ENCODE data around the gene CYSTM1.
"Not testable (repeated sequence)": the region's sequence is repeated elsewhere in the genome, so short reads cannot be mapped to it uniquely, and the experiment has no call there.

CYSTM1 gene

DNA sequence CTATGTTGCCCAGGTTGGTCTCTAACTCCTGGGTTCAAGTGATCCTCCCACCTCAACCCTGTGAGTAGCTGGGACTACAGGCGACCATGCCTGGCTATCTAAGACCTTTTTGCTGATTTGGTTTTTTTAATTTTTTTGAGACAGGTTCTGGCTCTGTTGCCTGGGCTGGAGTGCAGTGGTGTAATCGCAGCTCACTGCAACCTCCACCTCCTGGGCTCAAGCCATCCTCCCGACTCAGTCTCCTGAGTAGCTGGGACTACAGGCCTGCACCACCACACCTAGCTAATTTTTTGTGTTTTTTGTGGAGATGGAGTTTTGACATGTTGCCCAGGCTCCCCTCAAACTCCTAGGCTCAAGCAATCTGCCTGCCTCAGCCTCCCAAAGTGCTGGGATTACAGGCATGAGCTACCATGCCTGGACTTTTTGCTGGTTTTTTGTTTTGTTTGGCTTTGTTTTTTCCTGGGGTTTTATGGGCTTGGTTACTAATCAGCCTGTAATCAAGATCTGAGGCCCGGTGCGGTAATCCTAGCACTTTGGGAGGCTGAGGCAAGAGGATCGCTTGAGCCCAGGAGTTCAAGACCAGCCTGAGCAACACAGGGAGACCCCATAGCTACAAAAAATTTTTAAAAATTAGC, 3.6 kb downstream of the CYSTM1 start:
- DNase-seq = no peak

DNA sequence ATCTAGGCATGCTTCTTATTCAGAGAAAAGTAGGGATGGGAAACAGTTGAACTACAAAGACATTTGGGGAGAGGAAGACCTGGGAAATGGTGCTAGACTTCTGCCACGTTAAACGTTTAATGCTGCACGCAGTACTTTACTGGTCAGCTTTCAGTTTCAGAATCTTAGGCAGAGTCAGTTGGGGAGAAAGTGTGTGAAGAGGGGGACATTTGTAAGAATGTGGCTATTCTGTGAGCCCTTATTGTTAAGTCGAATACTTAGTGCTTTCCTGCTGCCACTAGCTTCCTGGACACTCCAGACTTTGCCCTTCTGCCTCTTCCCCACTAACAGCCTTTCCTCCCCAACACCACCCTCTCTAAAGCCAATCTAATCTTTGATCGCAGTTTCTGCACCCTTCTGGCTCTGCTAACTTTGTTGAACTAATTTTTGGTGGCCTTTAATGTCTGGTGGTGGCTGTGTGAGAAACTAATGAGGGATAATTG, 6.1 kb downstream of the CYSTM1 start:
- no peak for DNase-seq

DNA sequence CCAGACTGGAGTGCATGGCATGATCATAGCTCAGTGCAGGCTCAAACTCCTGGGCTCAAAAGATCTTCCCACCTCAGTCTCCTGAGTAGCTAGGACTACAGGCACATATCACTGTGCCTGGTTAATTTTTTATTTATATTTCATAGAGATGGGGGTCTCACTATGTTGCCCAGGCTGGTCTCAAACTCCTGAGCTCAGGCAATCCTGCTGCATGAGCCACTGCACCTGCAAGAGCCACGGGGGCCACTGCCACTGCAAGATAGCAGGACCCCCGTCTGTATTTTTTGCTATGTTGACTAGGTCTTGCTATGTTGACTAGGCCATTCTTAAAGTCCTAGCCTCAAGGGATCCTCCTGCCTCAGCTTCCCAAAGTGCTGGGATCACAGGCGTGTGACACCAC, 6.5 kb downstream of the CYSTM1 start:
- no peak for DNase-seq

DNA sequence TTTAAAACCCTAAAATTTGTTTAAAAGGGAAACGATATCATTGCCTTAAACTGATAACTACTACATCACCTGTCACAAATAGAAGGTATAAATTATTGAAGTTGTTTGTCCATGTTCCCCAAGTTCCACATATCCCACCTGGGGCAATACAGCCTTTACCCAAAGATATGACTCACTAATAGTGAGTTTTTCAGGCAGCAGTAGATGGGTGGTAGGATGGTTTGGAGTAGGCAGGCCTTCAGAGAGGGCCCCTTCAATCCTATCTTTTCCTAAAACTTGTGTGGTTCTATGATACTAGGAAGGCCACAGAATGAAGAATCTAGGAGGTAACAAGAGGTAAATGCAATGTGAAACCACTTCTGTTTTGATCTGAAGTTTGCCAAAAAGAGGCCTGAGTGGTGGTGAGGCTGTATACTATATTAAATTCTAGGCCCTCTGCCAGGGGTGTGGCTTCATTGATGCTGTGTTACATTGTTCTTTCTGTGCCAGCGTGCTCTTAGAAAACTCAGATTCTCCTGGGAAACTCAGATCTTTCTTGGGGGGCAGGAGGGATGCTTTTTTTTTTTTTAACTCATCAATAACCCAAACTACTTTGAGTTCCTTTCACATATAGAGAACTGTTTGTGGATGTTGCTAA, 7.2 kb downstream of the CYSTM1 start:
- DNase-seq = no peak

DNA sequence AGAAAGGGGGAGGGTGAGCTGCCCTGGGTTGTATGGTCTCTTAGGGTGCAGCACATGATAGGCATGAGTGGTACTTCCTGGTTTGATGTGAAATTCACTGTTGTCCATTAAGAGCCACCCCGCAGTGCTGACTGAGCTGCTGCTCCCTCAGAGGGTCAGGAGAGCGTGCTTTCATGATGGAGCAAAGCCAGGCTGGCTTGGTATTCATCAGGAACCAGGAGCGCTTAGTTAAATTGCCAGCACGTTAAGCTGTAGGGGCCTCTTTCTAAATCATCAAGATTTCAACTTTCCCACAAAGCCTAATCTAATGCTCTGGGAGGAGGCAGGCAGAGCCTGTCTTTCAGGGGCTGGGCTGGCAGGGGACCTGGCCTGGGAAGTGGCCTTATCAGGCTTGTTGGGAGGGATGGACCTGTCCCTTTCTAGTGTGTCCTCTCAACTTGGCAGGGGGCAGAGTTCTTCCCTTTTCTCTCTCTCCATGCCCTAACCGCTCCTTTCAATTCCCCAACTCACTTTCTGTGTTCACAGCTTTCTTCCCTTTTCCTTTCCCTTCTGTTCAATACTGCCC, 7.9 kb downstream of the CYSTM1 start:
- no peak for DNase-seq

DNA sequence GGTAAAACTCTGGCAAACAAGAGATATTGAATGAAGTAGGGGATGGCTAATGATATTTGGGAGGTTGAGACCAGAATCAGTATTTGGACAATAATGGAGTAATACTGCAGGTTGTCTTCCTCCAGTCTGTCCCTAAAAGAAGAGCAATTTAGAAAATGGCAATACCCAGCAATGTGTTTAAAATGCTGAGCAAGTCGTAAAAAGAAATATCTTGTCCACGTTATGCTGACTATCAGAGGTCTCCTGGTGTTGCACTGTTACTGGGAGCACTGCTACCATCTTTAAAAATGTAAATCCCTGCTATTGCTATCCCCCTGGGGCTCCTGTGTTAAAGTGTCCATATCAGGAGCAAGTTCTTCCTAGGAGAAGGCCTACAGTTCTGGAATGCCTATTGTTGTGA, 10.4 kb downstream of the CYSTM1 start:
- no peak for DNase-seq

DNA sequence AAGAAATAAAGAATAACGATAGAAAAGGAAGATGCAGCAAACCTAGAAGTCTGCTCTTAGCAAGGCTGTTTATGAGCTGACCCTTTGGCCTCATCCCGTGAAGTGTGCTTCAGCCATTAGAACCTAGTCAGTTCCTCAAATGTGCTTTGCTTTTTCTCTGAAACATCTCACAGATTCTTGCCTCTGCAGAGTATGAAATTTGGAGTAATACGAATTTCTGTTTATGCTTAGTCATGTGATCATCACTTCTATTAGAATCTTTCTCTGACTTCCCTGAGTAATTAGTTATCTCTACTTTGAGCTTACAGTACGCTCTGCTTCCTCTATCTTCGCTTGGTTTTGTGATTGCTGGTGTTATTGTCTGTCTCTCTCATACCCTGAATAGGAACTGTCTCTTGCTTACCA, 11.3 kb downstream of the CYSTM1 start:
- no peak for DNase-seq

DNA sequence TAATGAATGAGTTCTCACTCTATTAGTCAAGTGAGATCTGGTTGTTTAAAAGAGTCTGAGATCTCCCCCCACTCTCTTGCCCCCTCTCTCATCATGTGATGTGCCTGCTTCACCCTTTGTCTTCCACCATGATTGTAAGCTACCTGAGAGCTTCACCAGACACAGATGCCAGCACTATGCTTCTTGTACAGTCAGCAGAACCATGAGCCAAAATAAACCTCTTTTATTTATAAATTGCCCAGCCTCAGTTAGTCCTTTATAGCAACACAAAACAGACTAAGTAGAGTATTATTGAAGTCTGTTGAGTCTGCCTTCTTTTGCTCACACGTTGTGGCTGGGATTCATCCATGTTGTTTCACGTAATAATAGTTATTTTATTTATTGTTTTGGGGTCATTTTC, 14.3 kb downstream of the CYSTM1 start:
- DNase-seq = no peak

DNA sequence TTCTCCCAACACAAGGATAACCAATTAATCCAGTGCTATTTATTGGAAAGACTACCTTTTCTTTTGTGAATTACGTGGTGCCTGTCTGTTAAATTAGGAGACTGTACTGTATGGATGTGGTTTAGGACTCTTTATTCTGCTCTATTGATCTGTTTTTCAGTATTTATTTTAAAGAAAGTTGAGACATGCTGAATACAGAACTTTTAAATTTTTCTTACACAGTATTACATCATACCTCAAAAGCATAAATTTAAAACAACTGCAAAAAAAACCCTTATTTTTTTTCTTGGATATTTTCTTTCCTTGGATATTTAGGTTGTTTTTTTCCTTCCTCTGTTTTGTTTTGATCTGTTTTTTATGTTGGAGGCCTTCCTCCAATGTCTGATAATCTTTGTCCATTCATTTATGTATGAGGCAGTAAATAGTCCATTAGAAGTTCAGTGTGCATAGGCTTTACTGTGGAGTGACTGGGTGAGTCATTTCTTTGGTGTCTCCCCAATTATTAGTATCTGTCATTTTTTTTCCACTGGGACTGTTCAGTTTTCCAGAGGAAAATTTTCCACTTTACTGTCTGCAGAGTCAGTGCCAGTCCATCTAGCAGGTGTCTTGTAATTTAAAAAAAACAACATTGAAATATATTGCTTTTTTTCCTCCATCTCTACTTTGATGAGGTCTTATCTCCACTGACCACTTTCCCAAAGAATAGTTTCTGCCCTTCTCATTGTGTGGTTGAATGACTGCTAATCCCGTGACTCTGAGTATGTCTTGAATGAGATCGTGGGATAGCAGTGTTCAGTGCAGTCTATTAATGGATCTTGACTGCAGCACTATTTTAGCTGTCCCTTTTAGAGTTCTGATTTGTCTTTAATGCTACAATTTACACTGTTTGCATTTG, 15.2 kb downstream of the CYSTM1 start:
- no peak for DNase-seq

DNA sequence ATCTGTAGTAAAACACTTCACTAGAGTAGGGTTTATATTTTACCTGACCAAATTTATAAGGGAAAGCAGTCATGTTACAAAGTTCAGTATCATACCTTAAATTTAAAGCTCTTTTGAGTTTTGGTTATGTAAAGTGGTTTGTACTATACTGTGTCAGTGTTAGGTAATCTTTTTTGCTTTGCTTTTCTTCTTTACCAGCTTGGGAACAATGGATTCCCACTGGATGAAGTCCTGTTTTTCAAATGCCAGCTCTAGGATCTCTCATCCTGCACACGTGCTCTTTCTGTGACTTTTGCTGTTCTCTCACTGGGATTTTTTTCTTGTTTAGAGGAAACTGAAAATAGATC, 15.9 kb downstream of the CYSTM1 start:
- no peak for DNase-seq

DNA sequence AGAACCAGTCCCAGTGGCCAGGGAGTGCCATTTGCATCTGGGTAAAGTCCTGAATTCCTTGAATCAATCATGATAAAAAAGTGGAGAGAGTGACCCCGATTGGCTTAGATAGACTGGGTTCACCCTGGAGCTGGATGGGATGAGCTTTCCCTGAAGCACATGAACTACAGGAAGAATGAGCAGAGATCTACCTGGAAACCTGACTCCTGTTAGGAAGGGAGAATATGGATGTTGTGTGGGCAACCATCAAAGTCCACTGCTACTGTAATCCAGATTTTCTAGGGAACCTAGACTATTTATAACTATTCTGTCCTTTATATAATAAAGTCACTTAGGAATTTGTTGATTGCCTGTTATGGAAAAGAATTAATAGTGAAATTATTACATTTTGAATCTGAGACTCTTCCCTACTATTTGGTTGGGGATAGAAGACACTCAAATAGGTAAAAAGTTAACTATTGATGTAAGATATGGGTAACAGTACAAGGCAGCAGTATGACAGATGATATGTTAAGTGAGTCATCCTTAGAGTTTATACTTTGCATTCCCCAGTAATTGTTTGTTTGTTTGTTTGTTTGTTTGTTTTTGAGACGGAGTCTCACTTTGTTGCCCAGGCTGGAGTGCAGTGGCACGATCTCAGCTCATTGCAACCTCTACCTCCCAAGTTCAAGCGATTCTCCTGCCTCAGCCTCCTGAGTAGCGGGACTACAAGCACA, 17.9 kb downstream of the CYSTM1 start:
- DNase-seq = no peak

DNA sequence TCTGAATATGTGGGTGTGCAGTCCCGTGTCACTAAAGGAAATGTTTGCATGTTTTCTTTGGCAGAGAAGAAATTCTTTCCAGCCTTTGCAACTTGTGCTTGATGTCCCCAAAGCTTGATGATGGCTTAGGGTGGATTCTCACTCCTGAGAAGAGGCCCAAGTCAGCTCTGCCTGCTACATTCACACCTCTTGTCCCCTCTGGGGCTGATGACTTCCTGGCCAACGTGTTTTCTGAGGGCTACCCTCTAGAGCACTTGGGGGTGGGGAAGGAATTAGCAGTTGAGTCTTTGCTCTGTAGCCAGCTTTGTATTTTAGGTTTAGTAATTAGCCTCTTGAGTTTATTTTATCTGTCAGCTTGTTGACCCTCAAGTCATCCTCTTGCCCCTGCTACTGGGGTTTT, 19.7 kb downstream of the CYSTM1 start:
- DNase-seq = no peak

DNA sequence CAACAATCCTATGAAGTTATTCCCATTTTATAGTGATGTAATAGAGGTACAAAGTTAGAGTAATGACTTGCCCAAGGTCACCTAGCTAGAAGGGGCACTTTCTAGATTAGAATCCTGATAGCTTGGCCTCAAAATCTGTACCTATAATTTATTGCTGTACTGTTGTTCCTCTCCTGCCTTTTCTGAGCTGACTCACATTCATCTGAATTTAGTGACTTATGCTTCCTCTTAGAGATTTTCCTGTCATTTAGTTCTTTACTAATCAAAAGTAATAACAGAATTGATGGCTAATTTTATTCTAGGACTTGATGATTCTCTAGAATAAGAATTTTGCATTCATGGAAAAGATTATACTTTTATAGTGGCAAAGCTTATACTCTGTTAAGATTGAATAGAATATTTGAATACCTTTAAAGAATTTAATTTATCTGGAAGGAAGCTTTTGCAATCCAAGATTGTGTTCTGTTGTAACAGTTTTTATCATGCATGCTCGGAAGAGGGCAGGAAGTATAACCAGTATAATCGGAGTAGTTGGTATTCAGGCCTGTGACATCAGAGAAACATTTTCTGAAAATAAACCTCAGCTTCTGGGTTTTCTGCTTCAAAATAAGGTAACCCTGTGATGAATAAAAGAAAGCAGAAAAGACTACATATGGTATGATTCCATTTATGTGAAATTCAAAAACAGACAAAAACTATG, 21.3 kb downstream of the CYSTM1 start:
- DNase-seq = no peak

DNA sequence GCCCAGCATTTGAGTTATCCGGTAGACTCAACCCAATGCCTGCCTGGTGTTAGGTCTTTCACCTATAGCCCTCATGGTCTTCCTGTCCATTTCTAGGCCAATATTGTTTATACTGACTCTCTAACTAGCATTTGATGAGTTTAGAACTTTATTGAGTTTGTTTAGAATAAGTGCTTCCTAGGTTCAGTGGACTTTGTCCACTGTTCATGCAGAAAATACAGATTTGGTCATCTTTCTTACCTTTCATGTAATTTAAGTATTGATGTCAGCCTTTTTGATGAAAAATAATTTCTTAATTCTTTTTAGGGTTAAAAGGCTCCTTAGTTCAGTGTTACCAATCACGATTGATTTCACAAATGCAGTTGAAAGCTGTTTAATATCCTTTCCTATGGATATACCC, 22.0 kb downstream of the CYSTM1 start:
- no peak for DNase-seq

DNA sequence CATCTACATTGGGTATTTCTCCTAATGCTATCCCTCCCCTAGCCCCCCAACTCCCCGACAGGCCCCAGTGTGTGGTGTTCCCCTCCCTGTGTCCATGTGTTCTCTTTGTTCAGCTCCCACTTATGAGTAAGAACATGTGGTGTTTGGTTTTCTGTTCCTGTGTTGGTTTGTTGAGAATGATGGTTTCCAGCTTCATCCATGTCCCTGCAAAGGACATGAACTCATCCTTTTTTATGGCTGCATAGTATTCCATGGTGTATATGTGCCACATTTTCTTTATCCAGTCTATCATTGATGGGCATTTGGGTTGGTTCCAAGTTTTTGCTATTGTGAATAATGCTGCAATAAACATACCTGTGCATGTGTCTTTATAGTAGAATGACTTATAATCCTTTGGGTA, 23.9 kb downstream of the CYSTM1 start:
- DNase-seq = not testable (repeated sequence)

DNA sequence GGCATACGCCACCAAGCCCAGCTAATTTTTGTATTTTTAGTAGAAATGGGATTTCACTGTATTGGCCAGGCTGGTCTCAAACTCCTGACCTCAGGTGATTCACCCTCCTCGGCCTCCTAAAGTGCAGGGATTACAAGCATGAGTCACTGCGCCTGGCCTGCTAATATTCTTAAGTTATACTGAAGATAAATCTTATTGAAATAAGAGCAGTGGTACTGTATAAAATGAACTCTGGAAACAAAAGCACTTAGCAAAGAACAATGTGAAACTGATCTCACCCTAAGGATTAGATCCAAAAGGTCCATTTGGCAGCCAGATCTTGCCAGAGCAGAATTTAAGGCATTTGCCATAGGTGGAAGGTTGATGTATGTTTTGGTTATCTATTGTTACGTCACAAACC, 27.1 kb downstream of the CYSTM1 start:
- no peak for DNase-seq

DNA sequence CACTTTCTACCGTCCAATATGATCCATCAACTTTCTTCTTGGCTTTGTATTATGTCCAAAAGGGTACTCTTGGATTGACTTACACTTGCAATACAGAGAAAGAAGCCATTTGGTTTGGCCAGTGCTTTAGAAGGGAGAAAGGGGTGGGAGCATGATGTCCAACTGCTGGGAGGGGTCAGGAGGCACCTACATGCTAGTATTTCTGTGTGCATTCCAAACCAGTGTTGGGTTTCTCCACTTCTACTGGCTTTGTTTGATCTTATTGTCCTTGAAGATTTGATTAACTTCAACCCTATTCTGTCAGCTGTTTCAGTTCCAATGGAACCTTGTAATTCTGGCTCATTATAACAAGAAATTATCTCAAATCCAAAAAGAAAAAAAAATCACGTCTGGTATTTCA, 27.6 kb downstream of the CYSTM1 start:
- no peak for DNase-seq

DNA sequence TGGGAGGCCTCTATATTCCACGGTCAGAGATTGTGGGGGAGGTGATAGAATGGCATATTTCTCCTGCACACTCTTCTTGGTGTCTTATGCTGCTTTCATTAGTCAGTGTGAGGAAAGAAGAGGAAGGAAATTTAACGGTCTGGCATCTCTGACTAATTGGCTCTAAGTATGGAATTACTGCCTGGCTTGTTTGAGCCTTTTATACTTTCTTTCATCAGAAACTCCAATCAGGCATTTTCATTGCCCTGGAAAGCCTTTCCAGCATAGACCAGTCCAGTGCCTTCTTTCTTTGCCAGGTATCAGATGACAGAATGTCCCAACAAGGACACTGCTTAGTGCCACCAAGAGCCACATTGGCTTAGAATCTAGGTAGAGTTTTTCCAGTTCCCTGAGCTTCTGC, 30.2 kb downstream of the CYSTM1 start:
- DNase-seq = no peak

DNA sequence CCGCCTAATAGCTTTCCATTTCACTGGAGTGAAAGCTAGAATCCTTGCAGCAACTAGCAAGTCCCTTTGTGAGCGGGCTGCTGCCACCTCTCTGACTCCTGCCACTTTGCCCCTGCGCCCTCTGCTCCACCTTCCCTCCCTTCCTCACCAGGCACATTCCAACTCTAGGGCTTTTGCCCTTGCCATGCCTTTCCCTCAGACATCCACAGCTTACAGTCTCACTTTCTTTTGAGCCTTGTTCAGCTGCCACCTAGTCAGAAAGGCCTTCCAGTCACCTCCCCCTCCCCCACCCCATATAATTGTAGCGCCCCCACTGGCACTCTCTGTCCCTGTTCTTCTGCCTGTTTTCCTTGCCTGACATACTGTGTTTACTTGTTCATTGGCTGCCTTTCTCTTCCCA, 31.0 kb downstream of the CYSTM1 start:
- DNase-seq = no peak

DNA sequence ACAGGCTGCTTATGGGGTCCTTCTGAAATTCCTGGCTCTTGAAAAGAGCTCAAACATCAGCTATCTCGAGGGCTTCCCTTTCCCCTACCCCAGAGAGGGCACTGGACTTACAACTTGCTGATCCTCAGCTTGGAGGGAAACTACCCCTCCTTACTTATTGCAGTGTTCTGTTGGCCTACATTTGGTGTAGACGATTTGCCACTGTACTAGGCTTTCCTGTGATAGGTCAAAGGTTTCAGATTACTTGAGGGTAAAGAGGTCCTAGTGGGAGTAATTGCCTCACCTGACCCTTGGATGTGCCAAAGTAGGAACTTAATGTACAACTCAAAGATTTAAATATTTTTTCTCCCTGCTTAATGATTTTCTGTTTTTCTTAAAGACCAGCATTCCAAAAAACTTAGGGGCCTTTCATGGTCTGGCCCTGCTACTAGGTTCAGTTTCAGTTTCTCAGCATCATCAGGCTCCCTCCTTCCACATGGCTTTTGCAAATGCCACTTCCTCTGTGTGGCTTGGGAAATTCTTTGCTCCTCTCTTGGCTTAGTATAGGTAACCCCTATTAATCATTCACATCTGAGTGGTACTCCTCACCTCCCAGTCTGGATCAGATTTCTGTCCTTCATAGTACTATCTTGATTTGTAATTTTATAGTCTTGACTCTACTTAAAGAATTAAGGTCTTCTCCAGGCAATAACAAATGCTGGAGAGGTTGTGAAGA, 32.4 kb downstream of the CYSTM1 start:
- DNase-seq = no peak

DNA sequence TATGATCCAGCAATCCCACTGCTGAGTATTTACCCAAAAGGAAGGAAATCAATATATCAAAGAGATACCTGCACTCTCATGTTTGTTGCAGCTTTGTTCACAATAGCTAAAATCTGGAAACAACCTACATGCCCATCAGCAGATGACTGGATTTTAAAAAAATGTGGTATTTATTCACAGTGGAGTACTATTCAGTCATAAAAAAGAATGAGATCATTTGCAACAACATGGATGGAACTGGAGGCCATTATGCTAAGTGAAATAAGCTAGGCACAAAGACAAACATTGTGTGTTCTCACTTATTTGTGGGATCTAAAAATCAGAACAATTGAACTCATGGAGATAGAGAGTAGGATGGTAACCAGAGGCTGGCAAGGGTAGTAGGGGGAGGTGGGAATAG, 33.1 kb downstream of the CYSTM1 start:
- DNase-seq = no peak
